GM18508 (cell line): ENCODE results near the gene PIGH.
"Not testable (repeated sequence)": the region's sequence is repeated elsewhere in the genome, so short reads cannot be mapped to it uniquely, and the experiment has no call there.

Source experiments
- ATAC-seq: cut with Tn5 transposase; IDR thresholded peaks from one replicate; pipeline ENCODE4 v1.9.1; 2021; ENCODE audit warnings: moderate number of reproducible peaks; ENCODE audit not compliant: insufficient read depth, unreplicated experiment

PIGH gene

GRCh38 chr14:67555518-67556090 is 44.5 kb downstream of the PIGH start:
- ATAC-seq = no peak

DNA sequence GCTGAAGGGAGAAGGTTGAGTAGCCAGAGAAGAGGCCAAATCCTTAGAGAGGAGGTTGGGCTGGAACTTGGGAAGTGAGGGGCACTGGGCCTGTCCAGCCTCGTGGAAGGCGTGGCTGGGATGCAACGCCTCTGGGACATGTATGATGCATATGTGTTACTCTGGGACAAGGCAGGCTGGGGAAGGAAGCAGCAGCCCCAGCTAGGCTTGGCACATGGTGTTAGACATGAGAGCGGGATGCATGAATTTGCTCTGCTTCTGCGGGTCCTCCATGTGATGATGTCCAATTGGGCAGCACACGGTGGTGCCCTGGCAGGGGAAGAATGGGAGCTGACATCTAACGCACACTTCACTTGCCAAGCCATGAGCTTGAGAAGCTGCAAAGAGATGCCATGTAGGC is 45.7 kb downstream of the PIGH start:
- ATAC-seq = no peak

GRCh38 chr14:67553547-67553946 is 46.5 kb downstream of the PIGH start:
- ATAC-seq = no peak

DNA sequence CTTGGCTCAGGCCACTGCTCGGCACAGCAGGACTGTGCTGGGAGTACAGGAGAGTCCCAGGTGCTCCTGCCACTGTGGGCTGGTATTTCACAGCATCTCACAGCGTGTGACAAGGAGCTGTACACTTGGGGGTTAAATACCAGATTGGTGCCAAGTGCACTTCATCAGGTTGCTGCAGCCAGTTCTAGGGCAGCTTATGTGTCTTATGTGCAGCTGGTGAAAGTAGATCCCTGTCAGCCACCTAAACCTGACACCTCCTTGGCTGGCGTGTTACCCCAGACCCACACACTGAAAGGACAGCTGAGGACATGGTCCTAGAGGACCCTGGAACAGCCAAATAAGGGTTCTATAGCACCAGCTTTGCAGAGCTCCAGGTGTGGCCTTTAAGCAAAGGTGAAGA is 48.1 kb downstream of the PIGH start:
- ATAC-seq = no peak

DNA sequence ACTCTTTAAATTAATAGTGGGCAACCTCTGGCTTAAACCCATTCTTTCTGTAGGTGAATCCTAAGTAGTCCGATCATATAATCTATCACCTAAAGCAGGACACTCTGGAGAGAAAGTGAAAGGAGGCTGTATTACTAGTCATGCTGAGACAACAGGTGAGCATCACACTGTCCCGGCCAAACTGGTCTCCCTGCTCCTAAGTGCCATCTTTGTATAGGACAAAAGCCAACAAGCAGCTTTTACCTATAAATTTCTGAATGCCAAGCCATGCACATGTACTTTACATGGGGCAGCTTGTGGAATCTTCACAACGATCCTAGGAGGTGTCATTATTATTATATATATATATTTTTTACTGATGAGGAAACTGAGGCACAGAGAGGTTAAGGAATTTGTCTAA is 48.9 kb downstream of the PIGH start:
- ATAC-seq = no peak

DNA sequence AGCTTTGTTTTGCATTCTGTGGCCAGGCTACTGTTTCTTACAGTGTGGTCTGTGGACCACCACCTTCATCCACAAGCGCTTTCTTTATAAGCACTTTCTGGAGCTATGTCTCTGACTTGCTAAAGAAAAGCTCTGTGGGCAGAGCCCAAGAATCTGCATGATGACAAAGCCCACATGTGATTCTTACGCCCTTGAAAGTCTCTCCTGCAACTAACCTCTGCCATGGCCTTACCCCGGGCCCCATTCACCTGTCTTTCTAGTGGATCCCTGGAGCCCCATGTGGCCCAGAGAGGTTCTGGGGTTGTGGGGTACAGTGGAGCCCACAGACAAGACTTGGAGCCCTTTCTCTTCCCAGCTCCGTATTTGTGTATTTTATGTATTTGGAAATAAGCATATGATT is 50.3 kb downstream of the PIGH start:
- ATAC-seq = no peak

- ATAC-seq = no peak
These were observed 52.8 kb downstream of the PIGH start for GRCh38 chr14:67547224-67547780.

DNA sequence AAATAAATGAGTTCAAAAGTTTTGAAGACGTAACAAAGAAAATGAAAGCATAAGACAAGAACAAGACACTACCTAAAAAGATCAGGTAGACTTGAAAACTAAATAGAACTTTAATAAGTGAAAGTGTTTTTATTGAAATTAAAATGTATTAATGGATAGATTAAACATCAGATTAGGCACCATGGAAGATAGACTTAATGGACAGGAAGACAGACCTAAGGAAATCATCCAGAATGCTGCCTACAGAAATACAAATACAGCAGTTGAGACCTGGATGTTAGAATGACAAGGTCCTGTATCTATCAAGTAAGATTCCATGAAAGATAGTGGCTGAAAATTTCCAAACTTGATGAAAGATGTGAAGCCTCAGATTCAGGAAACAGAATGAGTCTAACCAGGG is 55.5 kb downstream of the PIGH start:
- ATAC-seq = no peak

GRCh38 chr14:67542620-67543019 is 57.4 kb downstream of the PIGH start:
- ATAC-seq = not testable (repeated sequence)

- no peak for ATAC-seq
These were observed 58.4 kb downstream of the PIGH start for GRCh38 chr14:67541448-67542387.
